SU-DHL-6 (cell line): Measurements from ENCODE around the gene CFL2.

Source experiments
- EZH2phosphoT487 ChIP-seq: fragments of 200-600 bp; sonication (generic), shearing (Covaris generic); conservative IDR thresholded peaks from 2 replicates; pipeline ENCODE4 v1.6.1; 2018; ENCODE audit warnings: mild to moderate bottlenecking, antibody characterized with exemption, low read length, moderate library complexity, mixed read lengths
- TF ChIP-seq, protein P1 (sequence below): fragments of 200-600 bp; sonication (generic); IDR thresholded peaks from one replicate; pipeline ENCODE4 v1.5.1; 2017; ENCODE audit warnings: antibody characterized with exemption, mild to moderate bottlenecking, low read length, moderate library complexity; ENCODE audit not compliant: insufficient read depth, poor library complexity, severe bottlenecking

- no peak for TF ChIP-seq EZH2phosphoT487
- TF ChIP-seq, protein P1, sequence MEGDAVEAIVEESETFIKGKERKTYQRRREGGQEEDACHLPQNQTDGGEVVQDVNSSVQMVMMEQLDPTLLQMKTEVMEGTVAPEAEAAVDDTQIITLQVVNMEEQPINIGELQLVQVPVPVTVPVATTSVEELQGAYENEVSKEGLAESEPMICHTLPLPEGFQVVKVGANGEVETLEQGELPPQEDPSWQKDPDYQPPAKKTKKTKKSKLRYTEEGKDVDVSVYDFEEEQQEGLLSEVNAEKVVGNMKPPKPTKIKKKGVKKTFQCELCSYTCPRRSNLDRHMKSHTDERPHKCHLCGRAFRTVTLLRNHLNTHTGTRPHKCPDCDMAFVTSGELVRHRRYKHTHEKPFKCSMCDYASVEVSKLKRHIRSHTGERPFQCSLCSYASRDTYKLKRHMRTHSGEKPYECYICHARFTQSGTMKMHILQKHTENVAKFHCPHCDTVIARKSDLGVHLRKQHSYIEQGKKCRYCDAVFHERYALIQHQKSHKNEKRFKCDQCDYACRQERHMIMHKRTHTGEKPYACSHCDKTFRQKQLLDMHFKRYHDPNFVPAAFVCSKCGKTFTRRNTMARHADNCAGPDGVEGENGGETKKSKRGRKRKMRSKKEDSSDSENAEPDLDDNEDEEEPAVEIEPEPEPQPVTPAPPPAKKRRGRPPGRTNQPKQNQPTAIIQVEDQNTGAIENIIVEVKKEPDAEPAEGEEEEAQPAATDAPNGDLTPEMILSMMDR, result no peak
These were observed 12.6 kb downstream of the CFL2 start for GRCh38 chr14:34701808-34702207.
